ENCODE data around the gene PREX1.

The PREX1 gene

GRCh38 chr20:48638546-48638945 lies 189.3 kb downstream of the PREX1 start:
- no peaks in the 10 kb centered on the region for H3K27me3 ChIP-seq (replicated peaks)
- H3K36me3 ChIP-seq (replicated peaks) = peaks cover 25% of the 10 kb centered on the region
- no peak for TF ChIP-seq CTCF (IDR thresholded peaks at IDR 0.05; ENCODE audit: low read depth, low read length, missing control alignments)
- DNase-seq = peak; percentile 67
- in situ Hi-C loops (cut with HindIII; ENCODE audit: low pct_ligation_motif_present, low sequenced_read_pairs) = no loop called here
- H3K4me3 ChIP-seq (ENCODE audit: low read depth, low read length) = no peak overlapping the region
- H3K27ac ChIP-seq = no peak overlapping the region

GRCh38 chr20:48637461-48637860 lies 190.3 kb downstream of the PREX1 start:
- in situ Hi-C loops (cut with HindIII; ENCODE audit: low pct_ligation_motif_present, low sequenced_read_pairs) = no loop called here
- DNase-seq = no peak
- Histone ChIP-seq H3K27ac (no peak overlapping the region), H3K4me3 (ENCODE audit: low read depth, low read length) (no peak overlapping the region), H3K36me3 (replicated peaks) (peaks cover 24% of the 10 kb centered on the region), H3K27me3 (replicated peaks) (no peaks in the 10 kb centered on the region)
- no peak for TF ChIP-seq CTCF (IDR thresholded peaks at IDR 0.05; ENCODE audit: low read depth, low read length, missing control alignments)

GRCh38 chr20:48636301-48636700 lies 191.5 kb downstream of the PREX1 start:
- H3K36me3 ChIP-seq (replicated peaks) = peaks cover 18% of the 10 kb centered on the region
- TF ChIP-seq CTCF (IDR thresholded peaks at IDR 0.05; ENCODE audit: low read depth, low read length, missing control alignments) = no peak
- no peaks in the 10 kb centered on the region for H3K27me3 ChIP-seq (replicated peaks)
- no peak overlapping the region for H3K27ac ChIP-seq
- in situ Hi-C loops (cut with HindIII; ENCODE audit: low pct_ligation_motif_present, low sequenced_read_pairs) = no loop called here
- DNase-seq = no peak
- no peak overlapping the region for H3K4me3 ChIP-seq (ENCODE audit: low read depth, low read length)

- Histone ChIP-seq H3K4me3 (ENCODE audit: low read depth, low read length) (no peak overlapping the region), H3K27ac (no peak overlapping the region), H3K36me3 (replicated peaks) (peaks cover 16% of the 10 kb centered on the region), H3K27me3 (replicated peaks) (no peaks in the 10 kb centered on the region)
- peak; percentile 53 for DNase-seq
- in situ Hi-C loops (cut with HindIII; ENCODE audit: low pct_ligation_motif_present, low sequenced_read_pairs) = no loop called here
- TF ChIP-seq CTCF (IDR thresholded peaks at IDR 0.05; ENCODE audit: low read depth, low read length, missing control alignments) = peak; percentile 98
Observed at GRCh38 chr20:48635791-48636267, 192.0 kb downstream of the PREX1 start.

- no peak overlapping the region for H3K4me3 ChIP-seq (ENCODE audit: low read depth, low read length)
- in situ Hi-C loops (cut with HindIII; ENCODE audit: low pct_ligation_motif_present, low sequenced_read_pairs) = no loop called here
- H3K27ac ChIP-seq = no peak overlapping the region
- H3K36me3 ChIP-seq (replicated peaks) = peaks cover 15% of the 10 kb centered on the region
- DNase-seq = no peak
- TF ChIP-seq CTCF (IDR thresholded peaks at IDR 0.05; ENCODE audit: low read depth, low read length, missing control alignments) = no peak
- H3K27me3 ChIP-seq (replicated peaks) = no peaks in the 10 kb centered on the region
Observed at GRCh38 chr20:48635361-48635760, 192.4 kb downstream of the PREX1 start.

- peaks cover 11% of the 10 kb centered on the region for H3K36me3 ChIP-seq (replicated peaks)
- no peaks in the 10 kb centered on the region for H3K27me3 ChIP-seq (replicated peaks)
- H3K27ac ChIP-seq = no peak overlapping the region
- no peak for TF ChIP-seq CTCF (IDR thresholded peaks at IDR 0.05; ENCODE audit: low read depth, low read length, missing control alignments)
- in situ Hi-C loops (cut with HindIII; ENCODE audit: low pct_ligation_motif_present, low sequenced_read_pairs) = no loop called here
- H3K4me3 ChIP-seq (ENCODE audit: low read depth, low read length) = no peak overlapping the region
- DNase-seq = no peak
Observed at GRCh38 chr20:48634641-48635040, 193.2 kb downstream of the PREX1 start.
